GM12891 (cell line): ENCODE measurements around the gene ZNF740.

Experiments
- PAX5 ChIP-seq: IDR thresholded peaks from 2 replicates; pipeline ENCODE4 v1.6.1; 2011; ENCODE audit warnings: low read length, moderate library complexity, mild to moderate bottlenecking; ENCODE audit not compliant: insufficient read depth, severe bottlenecking
- POLR2A ChIP-seq: IDR thresholded peaks from 2 replicates; pipeline ENCODE4 v1.6.1; 2011; ENCODE audit warnings: low read depth, low read length, control low read depth
- POLR2AphosphoS5 ChIP-seq: IDR thresholded peaks from 2 replicates; pipeline ENCODE4 v1.6.1; 2011; ENCODE audit warnings: low read depth, low read length, control low read depth
- SPI1 ChIP-seq: IDR thresholded peaks from 2 replicates; pipeline ENCODE4 v1.6.1; 2011; ENCODE audit warnings: low read depth, low read length, control low read depth

- TF ChIP-seq POLR2A (no peak), POLR2AphosphoS5 (no peak), PAX5 (no peak), SPI1 (no peak)
These were observed 37.2 kb upstream of the ZNF740 start for GRCh38 chr12:53143355-53143754.
